ENCODE measurements around the gene MRTFA. TPM values are rescaled to one million over a fixed set of nuclear protein-coding genes. Genes with fewer than 3 reads are reported as not detected.

Gene MRTFA
- total RNA-seq, 4 donors from 2014 or later: 36.3 to 98.2 (median 78.1) TPM

GRCh38 chr22:40422558-40423309, 213.8 kb downstream of the MRTFA start:
- DNase-seq: no peak

GRCh38 chr22:40421941-40422340, 214.6 kb downstream of the MRTFA start:
- no peak overlapping the region for H3K4me3 ChIP-seq

More at GRCh38 chr22:40422558-40423309, 213.8 kb downstream of the MRTFA start:
- TF ChIP-seq POLR2A (IDR thresholded peaks at IDR 0.05) (no peak), CTCF (IDR thresholded peaks at IDR 0.05) (no peak)
- Histone ChIP-seq H3K4me1 (no peaks in the 10 kb centered on the region), H3K27me3 (no peaks in the 10 kb centered on the region), H3K9me3 (no peaks in the 10 kb centered on the region), H3K27ac (no peak overlapping the region), H3K36me3 (peaks cover 0 to 85% (median 0%) of the 10 kb centered on the region in 3 donors), H3K4me3 (no peak overlapping the region)

GRCh38 chr22:40421082-40421350, 215.5 kb downstream of the MRTFA start:
- TF ChIP-seq POLR2A (IDR thresholded peaks at IDR 0.05) (no peak), CTCF (IDR thresholded peaks at IDR 0.05) (no peak)
- Histone ChIP-seq H3K4me1 (peaks cover 0 to 3% (median 0%) of the 10 kb centered on the region in 4 donors), H3K27me3 (no peaks in the 10 kb centered on the region), H3K27ac (no peak overlapping the region), H3K36me3 (peaks cover 0 to 98% (median 0%) of the 10 kb centered on the region in 3 donors), H3K4me3 (no peak overlapping the region), H3K9me3 (no peaks in the 10 kb centered on the region)
- DNase-seq: no peak

More at GRCh38 chr22:40421941-40422340, 214.6 kb downstream of the MRTFA start:
- DNase-seq: no peak
- Histone ChIP-seq H3K9me3 (no peaks in the 10 kb centered on the region), H3K36me3 (peaks cover 0 to 93% (median 0%) of the 10 kb centered on the region in 3 donors), H3K4me1 (no peaks in the 10 kb centered on the region), H3K27me3 (no peaks in the 10 kb centered on the region), H3K27ac (no peak overlapping the region)
- no peak for TF ChIP-seq POLR2A (IDR thresholded peaks at IDR 0.05)
- no peak for TF ChIP-seq CTCF (IDR thresholded peaks at IDR 0.05)

GRCh38 chr22:40420341-40421081, 216.0 kb downstream of the MRTFA start:
- DNase-seq: no peak
- H3K27me3 ChIP-seq: no peaks in the 10 kb centered on the region
- peaks cover 0 to 98% (median 0%) of the 10 kb centered on the region in 3 donors for H3K36me3 ChIP-seq
- H3K9me3 ChIP-seq: no peaks in the 10 kb centered on the region
- H3K4me3 ChIP-seq: no peak overlapping the region
- H3K27ac ChIP-seq: no peak overlapping the region
- no peak for TF ChIP-seq POLR2A (IDR thresholded peaks at IDR 0.05)
- TF ChIP-seq CTCF (IDR thresholded peaks at IDR 0.05): no peak
- peaks cover 0 to 7% (median 2%) of the 10 kb centered on the region in 4 donors for H3K4me1 ChIP-seq

GRCh38 chr22:40419718-40420117, 216.8 kb downstream of the MRTFA start:
- no peaks in the 10 kb centered on the region for H3K27me3 ChIP-seq
- no peak for DNase-seq
- H3K4me3 ChIP-seq: no peak overlapping the region
- no peaks in the 10 kb centered on the region for H3K9me3 ChIP-seq
- peaks cover 0 to 11% (median 4%) of the 10 kb centered on the region in 4 donors for H3K4me1 ChIP-seq
- H3K36me3 ChIP-seq: peaks cover 0 to 90% (median 0%) of the 10 kb centered on the region in 3 donors
- TF ChIP-seq POLR2A (IDR thresholded peaks at IDR 0.05): no peak
- no peak for TF ChIP-seq CTCF (IDR thresholded peaks at IDR 0.05)
- no peak overlapping the region for H3K27ac ChIP-seq
